HepG2 (cell line): ENCODE measurements around the gene RBM27. TPM values are rescaled to one million over a fixed set of nuclear protein-coding genes. Genes with fewer than 3 reads are reported as not detected.

Experiments
- FOXC1 ChIP-seq: sonication (generic); formaldehyde crosslinking; IDR thresholded peaks from 2 replicates; pipeline ENCODE4 v1.8.0; 2022; ENCODE audit warnings: mild to moderate bottlenecking, missing genetic modification reagents, borderline replicate concordance
- HMG20B ChIP-seq: conservative IDR thresholded peaks from 2 replicates; pipeline ENCODE4 v1.6.1; 2016; ENCODE audit warnings: missing genetic modification reagents, missing compliant biosample characterization
- KDM3A ChIP-seq: IDR thresholded peaks from 2 replicates; pipeline ENCODE4 v1.6.1; 2018; ENCODE audit warnings: low read depth, missing compliant biosample characterization
- KDM4B ChIP-seq: sonication (generic); formaldehyde crosslinking; IDR thresholded peaks from 2 replicates; pipeline ENCODE4 v1.4.0; 2020; ENCODE audit warnings: missing genetic modification reagents
- NFAT5 ChIP-seq: sonication (generic); formaldehyde crosslinking; IDR thresholded peaks from 2 replicates; pipeline ENCODE4 v1.4.0; 2020; ENCODE audit warnings: missing genetic modification reagents
- U2AF1 ChIP-seq: fragments of 200-400 bp; formaldehyde crosslinking; optimal IDR thresholded peaks from 2 replicates; pipeline ENCODE3; 2017; ENCODE audit warnings: mild to moderate bottlenecking, low read depth, low read length
- YEATS4 ChIP-seq: sonication (generic); formaldehyde crosslinking; IDR thresholded peaks from 2 replicates; pipeline ENCODE4 v1.4.0; 2020; ENCODE audit warnings: missing genetic modification reagents, borderline replicate concordance
- ZBTB49 ChIP-seq: sonication (generic); formaldehyde crosslinking; IDR thresholded peaks from 2 replicates; pipeline ENCODE4 v1.4.0; 2020; ENCODE audit warnings: missing genetic modification reagents, borderline replicate concordance
- ZFYVE20 ChIP-seq: sonication (generic); formaldehyde crosslinking; IDR thresholded peaks from 2 replicates; pipeline ENCODE4 v1.8.0; 2023; ENCODE audit warnings: low read depth, mild to moderate bottlenecking, moderate library complexity, missing genetic modification reagents, borderline replicate concordance
- ZNF615 ChIP-seq: sonication (generic); formaldehyde crosslinking; IDR thresholded peaks from 2 replicates; pipeline ENCODE4 v1.5.0; 2020; ENCODE audit warnings: mild to moderate bottlenecking, missing genetic modification reagents, borderline replicate concordance
- ZNF644 ChIP-seq: IDR thresholded peaks from 2 replicates; pipeline ENCODE4 v1.6.1; 2016; ENCODE audit warnings: low read depth
- ZNF775 ChIP-seq: sonication (generic); formaldehyde crosslinking; IDR thresholded peaks from 2 replicates; pipeline ENCODE4 v1.4.0; 2020; ENCODE audit warnings: missing genetic modification reagents, mild to moderate bottlenecking, moderate library complexity, borderline replicate concordance
- ZNF777 ChIP-seq: sonication (generic); formaldehyde crosslinking; IDR thresholded peaks from 2 replicates; pipeline ENCODE4 v1.4.0; 2020; ENCODE audit warnings: missing genetic modification reagents
- polyA plus RNA-seq, 8 experiments: library from polyadenylated mRNA; depleted of rRNA in 3 of 8; stranded (reverse) in 7 of 8; unstranded in 1 of 8; fragments of >200 nt; fragmentation: Illumina TruSeq in 4 of 8; extraction: Trizol in 4 of 8; gene quantifications; 2 replicates each; pipeline versions ENCODE4 v1.2.1 to v1.2.3, GENCODE V29; 2011 to 2016; ENCODE audit warnings: low read depth in 4 of 8, missing spikeins in 1 of 8, mixed read lengths in 1 of 8; ENCODE audit not compliant: insufficient read depth in 1 of 8
- total RNA-seq, 5 experiments: library from RNA; depleted of rRNA; stranded (reverse); fragments of >200 nt; fragmentation: Illumina TruSeq; extraction: Trizol; gene quantifications; 2 replicates each; pipeline ENCODE4 v1.2.3, GENCODE V29; 2016; ENCODE audit warnings: low read depth in 1 of 5
- TF ChIP-seq, protein P1 (sequence below): sonication (generic); formaldehyde crosslinking; IDR thresholded peaks from 2 replicates; pipeline ENCODE4 v1.9.0; 2021; ENCODE audit warnings: missing genetic modification reagents, borderline replicate concordance
- TF ChIP-seq, protein P2 (sequence below): sonication (generic); formaldehyde crosslinking; IDR thresholded peaks from 2 replicates; pipeline ENCODE4 v1.4.0; 2020; ENCODE audit warnings: mild to moderate bottlenecking, missing genetic modification reagents
- TF ChIP-seq, protein P3 (sequence below): sonication (generic); formaldehyde crosslinking; IDR thresholded peaks from 2 replicates; pipeline ENCODE4 v1.8.0; 2022; ENCODE audit warnings: mild to moderate bottlenecking, missing genetic modification reagents, borderline replicate concordance

Gene RBM27
- total and polyA plus RNA-seq, 2 of the 13 experiments (the other 11 are each of a cell fraction or from before 2014, with no cell fraction given), result 12.9 to 23.4 TPM

- no peak for TF ChIP-seq YEATS4 (CRISPR knock-in tag)
- TF ChIP-seq NFAT5 (CRISPR knock-in tag), result no peak
- no peak for TF ChIP-seq ZNF775 (CRISPR knock-in tag)
- no peak for TF ChIP-seq ZNF615 (CRISPR knock-in tag)
- no peak for TF ChIP-seq U2AF1
- no peak for TF ChIP-seq FOXC1 (CRISPR knock-in tag)
- TF ChIP-seq, protein P1, sequence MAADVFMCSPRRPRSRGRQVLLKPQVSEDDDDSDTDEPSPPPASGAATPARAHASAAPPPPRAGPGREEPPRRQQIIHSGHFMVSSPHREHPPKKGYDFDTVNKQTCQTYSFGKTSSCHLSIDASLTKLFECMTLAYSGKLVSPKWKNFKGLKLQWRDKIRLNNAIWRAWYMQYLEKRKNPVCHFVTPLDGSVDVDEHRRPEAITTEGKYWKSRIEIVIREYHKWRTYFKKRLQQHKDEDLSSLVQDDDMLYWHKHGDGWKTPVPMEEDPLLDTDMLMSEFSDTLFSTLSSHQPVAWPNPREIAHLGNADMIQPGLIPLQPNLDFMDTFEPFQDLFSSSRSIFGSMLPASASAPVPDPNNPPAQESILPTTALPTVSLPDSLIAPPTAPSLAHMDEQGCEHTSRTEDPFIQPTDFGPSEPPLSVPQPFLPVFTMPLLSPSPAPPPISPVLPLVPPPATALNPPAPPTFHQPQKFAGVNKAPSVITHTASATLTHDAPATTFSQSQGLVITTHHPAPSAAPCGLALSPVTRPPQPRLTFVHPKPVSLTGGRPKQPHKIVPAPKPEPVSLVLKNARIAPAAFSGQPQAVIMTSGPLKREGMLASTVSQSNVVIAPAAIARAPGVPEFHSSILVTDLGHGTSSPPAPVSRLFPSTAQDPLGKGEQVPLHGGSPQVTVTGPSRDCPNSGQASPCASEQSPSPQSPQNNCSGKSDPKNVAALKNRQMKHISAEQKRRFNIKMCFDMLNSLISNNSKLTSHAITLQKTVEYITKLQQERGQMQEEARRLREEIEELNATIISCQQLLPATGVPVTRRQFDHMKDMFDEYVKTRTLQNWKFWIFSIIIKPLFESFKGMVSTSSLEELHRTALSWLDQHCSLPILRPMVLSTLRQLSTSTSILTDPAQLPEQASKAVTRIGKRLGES (CRISPR knock-in tag), result no peak
- no peak for TF ChIP-seq KDM4B
- TF ChIP-seq, protein P2, sequence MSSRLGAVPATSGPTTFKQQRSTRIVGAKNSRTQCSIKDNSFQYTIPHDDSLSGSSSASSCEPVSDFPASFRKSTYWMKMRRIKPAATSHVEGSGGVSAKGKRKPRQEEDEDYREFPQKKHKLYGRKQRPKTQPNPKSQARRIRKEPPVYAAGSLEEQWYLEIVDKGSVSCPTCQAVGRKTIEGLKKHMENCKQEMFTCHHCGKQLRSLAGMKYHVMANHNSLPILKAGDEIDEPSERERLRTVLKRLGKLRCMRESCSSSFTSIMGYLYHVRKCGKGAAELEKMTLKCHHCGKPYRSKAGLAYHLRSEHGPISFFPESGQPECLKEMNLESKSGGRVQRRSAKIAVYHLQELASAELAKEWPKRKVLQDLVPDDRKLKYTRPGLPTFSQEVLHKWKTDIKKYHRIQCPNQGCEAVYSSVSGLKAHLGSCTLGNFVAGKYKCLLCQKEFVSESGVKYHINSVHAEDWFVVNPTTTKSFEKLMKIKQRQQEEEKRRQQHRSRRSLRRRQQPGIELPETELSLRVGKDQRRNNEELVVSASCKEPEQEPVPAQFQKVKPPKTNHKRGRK (CRISPR knock-in tag), result no peak
- 0 out of 2 replicates have a peak, but pooled peaks have one; percentile 13 for TF ChIP-seq ZNF644 (CRISPR knock-in tag)
- no peak for TF ChIP-seq ZNF777 (CRISPR knock-in tag)
- no peak for TF ChIP-seq ZFYVE20 (CRISPR knock-in tag)
- TF ChIP-seq, protein P3, sequence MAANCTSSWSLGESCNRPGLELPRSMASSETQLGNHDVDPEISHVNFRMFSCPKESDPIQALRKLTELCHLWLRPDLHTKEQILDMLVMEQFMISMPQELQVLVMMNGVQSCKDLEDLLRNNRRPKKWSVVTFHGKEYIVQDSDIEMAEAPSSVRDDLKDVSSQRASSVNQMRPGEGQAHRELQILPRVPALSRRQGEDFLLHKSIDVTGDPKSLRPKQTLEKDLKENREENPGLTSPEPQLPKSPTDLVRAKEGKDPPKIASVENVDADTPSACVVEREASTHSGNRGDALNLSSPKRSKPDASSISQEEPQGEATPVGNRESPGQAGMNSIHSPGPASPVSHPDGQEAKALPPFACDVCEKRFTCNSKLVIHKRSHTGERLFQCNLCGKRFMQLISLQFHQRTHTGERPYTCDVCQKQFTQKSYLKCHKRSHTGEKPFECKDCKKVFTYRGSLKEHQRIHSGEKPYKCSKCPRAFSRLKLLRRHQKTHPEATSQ (CRISPR knock-in tag), result no peak
- TF ChIP-seq KDM3A, result no peak
- TF ChIP-seq ZBTB49, result no peak
- no peak for TF ChIP-seq HMG20B (CRISPR knock-in tag)
Measured at GRCh38 chr5:146169076-146169475, 34.3 kb upstream of the RBM27 start (continued).
